GM21526 (cell line): ENCODE data around the gene IKBKE.

Experiments
- ATAC-seq: cut with Tn5 transposase; IDR thresholded peaks from one replicate; pipeline ENCODE4 v1.9.1; 2021; ENCODE audit warnings: moderate library complexity; ENCODE audit not compliant: unreplicated experiment, low FRiP score

IKBKE gene

DNA sequence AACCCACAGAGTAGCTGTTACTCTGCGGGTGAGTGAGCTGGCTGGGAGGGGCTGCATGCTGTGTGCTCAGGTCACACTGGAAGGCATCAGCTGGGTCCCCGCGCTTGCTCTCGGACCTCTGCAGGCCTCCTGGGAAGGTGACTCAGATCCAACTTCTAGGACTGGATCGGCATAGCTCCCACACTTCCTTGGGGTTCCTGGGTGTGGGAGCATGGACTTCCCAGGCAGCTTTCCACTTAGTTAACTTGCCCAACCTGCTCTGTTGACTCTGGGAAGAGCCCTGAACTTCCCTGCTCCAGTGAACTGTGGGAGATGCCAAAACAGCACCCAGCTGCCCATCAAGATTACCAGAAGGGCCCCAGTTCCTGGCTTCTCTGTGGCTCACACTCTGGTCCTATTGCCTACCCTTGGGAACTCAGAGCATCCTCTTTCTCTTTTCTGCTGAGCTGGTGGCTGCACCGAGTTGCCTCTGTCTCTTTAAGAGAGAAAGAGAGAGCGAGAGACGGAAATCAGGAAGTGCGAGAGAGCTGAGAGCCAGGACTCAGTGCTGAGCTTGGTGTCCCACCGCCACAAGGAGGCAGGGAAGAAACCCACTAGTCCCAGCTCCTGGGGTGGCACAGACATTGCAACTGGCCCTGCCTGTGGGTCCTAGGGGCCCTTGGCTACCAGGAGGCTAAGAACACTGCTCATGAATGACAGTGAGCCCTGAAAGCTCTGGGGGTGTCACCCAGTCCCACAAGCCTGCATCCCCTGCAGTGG, at the start of gene IKBKE:
TSS of gene IKBKE (plus strand) at position 544 of the 759 bp plus-strand sequence. CDS start 2,752 bp downstream, outside the sequence.
- peak; percentile 53 for ATAC-seq

DNA sequence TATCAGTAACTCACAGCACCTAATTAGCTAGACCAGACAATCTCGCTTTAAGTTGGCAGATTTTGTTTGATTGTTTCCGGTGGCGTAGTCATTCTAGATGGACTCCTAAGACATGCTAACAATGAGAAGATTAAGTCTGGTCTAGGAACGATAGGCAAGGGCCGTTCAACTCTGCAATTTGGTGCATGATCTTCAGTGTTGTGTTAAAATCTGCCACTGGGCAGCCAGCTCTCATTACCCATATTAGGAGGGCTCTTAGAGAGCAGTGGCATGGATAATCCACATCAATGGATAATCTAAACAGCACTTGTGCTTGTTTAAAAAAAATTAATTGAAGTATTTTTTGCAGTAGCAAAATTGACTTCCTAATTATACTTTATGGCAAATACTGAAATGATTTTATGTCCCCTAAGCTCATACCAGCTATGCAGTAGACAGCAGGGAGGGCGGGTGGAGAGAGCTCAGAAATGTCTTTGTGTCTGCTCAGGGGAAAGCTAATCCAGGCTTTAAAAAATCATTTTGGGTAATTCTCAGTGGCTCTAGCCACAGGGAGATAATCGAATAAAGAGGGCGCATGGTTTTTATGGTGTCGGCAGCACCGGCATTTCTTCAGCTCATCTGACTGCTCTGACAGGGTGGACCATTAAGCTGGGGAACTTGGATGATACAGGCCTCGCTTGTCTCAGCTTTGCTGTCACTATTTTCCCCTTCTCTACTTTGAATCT, 48.5 kb upstream of the IKBKE start:
- ATAC-seq, result no peak

DNA sequence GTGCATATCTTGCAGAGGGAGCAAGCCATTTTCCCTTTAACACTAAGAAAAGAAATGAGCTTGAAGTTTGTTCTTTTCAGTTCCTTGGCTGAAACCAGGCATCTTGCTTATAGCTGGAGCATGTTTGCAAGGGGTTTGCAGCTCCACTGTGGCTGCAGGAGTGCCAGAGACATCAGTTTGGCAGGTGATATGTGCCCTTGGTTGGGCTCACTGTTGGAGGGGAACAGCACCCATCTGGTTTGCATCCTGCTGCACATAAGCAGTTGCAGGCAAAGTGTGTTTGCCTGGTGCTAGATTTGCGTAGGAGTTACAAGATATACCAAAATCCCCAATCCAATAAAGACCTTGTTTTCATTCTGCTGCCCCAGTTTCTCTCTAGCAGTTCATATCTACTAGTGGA, 47.8 kb upstream of the IKBKE start:
- no peak for ATAC-seq

DNA sequence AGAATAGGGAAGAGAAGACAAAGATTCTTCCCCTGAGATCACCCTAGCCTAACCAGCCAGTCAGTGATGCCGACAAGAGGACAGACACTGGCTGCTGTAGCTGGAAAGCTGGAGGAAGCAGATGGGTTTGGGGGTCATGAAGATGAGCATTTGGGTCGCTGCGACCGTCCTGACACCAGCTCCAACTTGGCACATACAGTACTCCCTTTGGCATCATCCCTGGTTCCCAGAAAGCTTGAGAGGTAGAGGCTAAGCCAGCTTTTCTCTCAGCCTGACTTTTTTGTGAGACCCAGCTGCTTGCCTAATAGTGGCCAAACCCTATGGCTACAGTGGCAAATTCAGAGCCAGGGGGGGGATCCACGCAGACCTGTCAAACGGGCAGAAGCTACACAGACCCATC, 43.0 kb upstream of the IKBKE start:
- no peak for ATAC-seq

DNA sequence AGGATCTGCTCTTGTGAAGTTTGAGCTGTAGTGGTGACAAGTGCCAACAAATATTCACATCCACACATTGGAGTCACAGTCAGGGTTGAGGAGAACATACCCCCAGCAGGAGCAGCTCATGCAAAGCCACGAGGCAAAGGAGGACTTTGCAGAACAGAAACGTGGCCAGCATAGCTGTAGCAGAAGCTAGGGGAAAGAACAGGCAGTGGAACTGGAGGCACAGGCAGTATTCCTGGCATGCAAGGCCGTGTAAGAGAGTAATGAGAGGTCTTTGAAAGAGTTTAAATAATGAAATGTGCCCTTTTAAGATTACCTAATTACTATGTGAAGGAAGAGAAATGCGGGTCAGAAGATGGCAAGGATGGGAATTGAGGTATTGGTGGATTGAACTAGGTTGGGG, 40.9 kb upstream of the IKBKE start:
- no peak for ATAC-seq

DNA sequence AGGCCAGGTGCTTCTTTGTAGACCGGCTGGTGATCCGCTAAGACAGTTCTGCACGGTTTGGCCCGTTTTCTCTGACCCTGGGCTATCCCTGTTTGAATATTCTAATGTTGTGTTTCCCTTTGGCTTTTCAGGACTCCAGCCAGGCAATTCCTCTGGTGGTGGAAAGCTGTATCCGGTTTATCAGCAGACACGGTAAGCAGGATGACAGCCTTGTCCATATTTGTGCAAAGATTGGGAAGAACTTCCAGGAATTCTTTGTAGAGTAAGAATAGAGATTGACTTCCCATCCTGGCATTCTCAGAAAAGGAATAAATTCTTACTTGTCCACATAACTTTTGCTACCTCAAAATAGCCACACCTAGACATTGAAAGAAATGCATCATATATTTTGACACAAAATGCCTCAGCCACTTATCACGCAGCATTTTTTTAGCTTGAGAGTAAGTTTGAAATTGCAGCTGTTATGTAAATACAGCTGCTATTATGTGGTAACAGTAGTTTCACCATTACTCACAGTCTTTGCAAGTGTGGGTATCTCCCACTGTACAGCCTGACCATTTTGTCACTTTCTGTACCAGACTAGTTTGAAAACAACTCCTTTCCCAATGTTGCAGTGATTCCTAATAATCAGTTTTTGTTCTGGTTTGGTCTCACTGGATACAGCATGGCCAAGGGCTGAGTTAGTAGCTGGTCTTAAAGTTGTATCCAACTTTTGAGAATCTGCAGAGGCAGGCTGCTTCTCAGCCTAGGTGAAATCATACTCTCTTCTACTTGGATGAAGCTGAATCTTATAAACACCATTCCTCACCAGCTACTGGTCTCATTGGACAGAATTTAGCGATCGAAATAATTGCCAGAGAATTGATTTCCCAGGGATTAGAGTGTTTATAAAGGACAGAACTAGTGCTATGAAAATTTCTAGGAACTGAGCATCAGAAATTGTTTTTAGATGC, 40.0 kb upstream of the IKBKE start:
- ATAC-seq, result peak; percentile 89

DNA sequence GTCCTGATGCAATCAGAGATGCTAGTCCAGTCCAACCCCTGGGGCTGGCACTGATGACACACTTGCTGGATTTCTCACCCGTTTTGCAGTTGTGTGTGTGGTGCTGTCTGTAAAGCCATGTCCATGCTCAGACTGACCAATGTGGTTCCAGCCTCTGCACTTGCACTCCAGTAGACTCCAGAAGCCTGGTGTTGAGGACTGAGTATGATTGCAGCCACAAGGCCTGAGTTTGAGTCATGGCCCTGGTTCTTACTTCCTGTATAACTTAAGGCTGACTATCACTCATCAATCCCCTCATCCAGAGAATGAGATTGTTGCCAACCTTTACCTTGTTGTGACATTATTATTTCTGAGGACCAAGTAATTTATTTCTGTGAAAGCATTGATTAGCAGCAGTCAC, 34.8 kb upstream of the IKBKE start:
- no peak for ATAC-seq

DNA sequence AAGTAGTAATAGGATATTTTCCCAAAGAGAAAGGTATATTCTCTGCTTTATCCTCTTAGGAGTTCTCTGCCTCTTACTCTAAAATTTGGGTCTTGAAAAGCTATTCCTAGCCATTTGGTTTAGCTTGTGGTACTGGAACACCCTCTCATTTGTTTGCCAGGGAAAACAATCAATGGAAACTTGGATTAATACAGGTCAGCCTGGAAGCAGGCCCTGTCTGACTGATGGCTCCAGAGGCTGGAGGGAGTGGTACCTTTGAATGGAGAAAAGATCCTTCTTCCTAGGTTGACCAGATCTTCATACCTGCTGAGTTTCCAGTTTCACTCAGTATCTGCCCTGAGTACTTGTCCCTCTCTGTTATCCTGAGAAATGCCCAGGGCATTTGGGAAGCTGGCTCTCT, 31.7 kb upstream of the IKBKE start:
- no peak for ATAC-seq

DNA sequence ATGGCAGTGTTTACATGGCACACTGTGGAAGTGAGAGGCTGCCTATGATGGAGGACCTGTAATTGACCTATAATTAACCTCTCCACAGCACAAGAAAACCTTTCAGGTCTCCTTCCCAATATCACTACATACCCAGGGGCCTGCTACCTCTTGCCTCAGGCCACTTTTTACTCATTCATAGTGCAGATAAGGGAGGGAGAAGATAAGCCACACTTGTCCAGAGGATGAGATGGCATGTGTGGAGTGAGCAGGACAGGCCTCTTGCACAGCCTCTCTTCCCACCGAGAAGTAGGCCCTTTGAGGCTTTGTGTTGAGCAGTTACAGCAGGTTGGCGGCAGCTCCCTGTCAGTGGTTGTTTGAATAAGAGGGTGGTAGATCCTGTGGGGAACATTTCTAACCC, 31.1 kb upstream of the IKBKE start:
- no peak for ATAC-seq

DNA sequence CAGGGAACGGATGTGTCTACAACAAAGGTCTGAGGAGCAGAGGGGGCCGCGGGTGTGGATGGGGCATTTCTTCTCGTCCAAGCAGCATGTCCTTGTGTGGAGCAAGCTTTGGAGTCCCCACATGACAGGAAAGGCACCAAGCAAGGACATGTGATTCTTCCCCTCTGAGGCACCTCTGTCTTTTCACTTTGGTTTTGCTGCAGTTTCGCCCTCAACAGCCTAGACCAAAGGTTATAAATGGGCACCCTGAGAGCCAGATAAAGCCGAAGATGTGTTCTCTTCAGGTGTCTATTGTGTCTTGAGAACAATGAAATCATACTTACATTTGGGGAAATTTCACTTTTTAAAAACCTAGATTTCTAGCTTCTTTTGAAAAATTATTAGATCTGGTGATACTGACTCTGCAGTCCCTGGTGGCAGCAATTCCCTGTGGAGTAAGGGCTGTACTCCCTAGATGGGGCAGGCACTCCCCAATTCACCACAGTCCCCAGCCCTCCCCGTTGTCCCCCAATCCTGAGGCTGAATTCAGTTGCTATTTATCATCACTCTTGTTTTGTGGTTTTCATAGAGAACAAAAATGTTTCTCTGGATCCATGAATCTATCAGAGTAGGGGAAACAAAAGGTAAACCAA, 28.8 kb upstream of the IKBKE start:
- no peak for ATAC-seq

DNA sequence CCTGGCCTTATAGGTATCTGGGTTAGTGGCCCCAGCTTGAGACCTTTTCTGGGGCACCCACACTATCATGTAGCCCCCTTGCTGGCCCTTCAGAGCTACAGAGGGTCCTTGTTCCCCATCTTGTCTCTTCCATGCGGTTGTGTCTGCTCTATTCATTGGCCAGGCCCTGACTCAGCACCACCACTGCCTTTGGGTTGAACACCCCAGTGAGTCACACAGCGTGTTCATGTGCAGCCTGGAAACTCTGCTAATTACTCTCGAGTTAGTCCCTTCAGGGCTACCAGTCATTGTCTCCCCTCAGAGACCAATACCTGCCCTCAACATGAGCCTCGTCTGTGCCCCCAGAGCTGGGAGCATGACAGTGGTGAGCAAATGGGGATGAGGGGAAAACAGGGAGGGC, 28.2 kb upstream of the IKBKE start:
- ATAC-seq, result no peak

DNA sequence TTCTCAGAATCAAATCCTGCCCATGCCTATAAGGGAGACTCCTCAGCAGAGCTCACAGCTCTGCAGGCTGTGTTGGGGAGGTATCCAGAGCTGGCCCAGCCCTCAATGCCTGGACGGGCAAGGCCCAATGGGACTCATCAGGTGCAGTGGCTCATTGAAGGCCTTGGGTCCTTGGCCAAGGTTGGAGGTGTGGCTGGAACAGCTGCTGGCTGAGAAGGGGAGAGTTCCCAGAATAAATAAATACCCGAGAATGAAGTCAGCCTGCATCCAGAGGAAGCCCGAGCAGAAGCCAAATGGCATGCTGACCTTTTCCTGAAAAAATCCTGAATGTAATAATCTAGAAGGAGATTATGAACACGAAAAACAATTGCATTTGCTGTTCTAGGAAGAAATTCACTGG, 25.2 kb upstream of the IKBKE start:
- ATAC-seq, result no peak

DNA sequence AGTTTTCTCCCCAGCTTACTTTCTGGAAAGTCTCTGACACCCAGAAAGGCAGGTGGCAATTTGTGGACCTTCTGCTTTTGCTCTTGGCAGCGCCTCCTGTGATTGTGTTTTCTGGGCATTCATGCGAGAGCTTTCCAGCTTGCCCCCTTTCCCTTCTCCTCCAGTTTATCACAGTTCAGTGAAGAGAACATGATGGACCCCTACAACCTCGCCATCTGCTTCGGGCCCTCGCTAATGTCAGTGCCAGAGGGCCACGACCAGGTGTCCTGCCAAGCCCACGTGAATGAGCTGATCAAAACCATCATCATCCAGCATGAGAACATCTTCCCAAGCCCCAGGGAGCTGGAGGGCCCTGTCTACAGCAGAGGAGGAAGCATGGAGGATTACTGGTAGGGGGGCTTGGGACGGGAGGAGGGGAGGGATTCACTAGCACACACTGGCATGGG, 24.3 kb upstream of the IKBKE start:
- ATAC-seq, result no peak

DNA sequence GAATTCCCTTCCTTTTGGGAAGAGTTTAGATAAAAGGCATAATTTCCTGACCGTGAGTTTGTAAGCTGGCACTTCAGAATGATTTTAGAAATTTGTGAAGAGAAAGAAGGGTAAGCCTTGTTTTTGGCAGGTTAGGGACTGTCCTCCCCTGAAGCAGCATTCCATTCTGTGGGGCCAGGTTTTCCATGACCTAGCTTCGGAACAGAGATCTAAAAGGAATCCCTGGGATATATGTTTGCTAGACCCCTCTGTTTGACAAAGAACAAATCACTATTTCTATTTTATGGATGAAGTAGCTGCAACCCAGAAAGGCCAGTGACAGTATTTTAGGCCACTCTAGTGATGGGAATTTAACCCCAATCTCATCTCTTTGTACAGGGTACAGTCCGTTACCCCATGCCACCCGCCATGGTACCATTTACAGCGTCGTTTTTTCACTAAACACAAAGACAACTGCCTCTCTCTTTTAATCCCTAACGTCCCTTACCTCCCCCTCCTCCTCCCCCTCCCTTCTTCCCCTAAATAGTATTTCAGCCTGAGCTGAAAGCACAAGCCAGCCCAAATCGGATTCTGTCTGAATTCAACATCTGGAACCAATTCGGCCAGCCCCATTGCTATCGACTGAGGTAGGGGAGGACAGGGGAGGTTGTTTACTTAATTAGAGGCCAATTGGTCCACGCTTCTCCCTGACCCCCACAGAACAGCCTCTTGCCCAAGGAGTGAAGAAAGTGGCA, 23.4 kb upstream of the IKBKE start:
- ATAC-seq, result no peak

DNA sequence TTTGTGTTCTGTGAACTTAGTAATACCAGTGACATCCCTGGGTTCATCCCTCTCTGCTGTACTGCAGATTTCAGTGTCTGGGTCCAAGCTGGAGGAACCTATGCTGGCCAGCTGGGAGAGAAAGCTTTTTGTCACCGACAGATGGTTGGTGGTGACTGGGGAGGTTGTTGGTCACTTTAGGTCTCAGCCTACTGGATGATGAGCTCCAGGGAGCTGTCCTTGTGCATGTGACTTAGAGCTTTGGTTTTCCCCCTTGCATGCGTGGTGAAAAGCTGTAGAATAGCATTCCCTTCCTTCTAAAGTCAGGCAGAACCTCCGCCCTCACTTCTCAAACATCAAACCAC, 22.9 kb upstream of the IKBKE start:
- ATAC-seq, result no peak

DNA sequence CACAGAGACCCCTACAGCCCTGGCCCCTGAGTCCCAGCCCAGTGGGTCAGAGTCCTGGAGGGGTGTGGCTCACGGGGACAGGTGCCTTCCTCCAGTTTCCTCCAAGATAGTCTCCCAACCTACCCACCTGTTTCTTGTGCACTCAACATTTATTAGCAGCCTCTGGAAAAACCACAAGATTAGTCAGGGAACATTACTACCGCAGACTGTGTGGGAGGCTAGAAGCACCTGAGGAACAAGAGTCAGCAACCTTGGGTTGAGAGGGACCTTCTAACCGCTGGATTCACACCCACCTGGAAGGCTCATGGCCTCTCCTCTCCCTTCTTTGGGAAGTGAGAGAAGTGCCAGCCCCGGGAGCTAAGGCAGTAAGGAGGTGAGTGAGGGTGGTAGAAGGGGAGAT, 22.5 kb upstream of the IKBKE start:
- no peak for ATAC-seq

DNA sequence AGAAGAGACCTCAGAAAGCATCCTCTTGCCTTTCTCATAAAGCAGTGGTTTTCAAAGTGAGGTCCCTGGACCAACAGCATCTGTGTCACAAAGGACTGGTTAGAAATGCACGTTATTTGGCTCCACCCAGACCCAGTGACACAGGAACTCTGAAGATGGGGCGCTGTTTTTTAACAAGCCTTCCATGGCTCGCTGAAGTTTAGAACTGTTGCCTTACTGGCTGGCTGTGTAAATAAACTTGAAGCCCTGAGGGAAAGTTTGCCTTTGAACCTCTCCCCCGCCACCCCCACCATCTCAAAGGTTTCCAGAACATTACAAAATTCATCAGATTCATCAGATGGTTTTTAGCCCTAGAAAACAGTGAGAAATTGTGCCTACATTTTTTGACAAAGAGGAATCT, 21.8 kb upstream of the IKBKE start:
- no peak for ATAC-seq

DNA sequence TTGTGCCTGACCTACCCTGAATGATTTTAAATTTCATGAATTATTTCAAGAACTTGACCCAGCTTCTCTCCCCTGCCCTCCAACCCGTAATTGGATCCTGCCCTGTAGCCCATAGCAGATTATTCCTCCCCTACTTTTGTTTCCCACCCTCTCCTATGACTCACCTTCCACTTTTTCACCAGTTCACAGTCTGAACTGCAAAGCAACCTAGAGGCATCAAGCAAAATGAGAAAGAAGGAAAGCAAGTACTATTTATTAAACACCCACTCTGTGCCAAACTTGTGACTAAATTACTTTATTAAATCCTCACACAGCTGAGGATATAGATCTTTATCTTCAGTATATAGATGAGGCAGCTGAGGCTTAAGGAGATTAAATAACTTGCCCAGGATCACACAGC, 20.7 kb upstream of the IKBKE start:
- no peak for ATAC-seq

DNA sequence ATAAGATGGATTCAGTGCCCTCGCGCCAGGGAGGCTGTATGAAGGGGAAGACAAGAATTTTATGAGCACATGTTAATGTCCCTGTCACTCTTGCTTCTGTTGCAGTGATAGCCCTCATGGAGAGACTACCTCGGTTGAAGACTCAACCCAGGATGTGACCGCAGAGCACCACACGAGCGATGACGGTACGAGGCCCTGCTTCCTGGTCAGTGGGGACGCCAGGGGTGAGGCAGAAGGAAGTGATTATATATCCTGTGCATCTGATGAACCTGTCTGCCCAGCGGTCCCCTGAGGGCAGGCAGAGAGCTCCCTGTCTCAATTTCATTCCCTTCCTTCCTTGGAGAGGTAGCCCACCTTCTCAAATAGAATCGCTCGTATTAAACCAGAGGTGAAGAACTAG, 20.0 kb upstream of the IKBKE start:
- no peak for ATAC-seq

DNA sequence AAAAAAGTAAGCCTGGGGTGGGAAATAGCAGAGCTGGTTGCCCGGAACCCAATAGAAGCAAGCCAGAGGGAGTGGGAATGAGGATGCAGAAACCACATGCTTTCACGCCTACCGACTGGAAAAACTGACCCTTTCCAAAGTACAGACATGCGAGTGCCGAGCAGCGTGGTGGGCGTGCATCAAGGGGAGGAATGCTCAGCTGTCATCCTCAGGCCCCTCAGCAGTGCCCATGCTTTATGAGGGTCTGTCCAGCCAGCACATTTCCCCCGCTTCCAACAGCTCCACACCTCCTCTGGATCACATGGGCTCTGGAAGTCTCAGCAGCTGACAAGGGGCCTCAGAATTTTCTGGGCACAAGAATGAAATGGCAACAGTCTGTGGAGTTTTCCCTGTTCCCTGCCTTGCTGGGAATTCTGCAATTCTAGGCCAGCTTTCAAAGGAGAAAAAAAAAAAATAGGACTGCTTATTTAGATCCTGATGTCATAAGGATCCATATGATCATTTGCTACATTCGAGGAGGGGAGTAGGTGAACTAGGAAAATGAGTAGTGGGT, 19.1 kb upstream of the IKBKE start:
- ATAC-seq, result no peak
